H9 (cell line): ENCODE measurements around the gene ZNF678. TPM values are rescaled to one million over a fixed set of nuclear protein-coding genes. Genes with fewer than 3 reads are reported as not detected.
A peak's percentile ranks its signal among the peaks of the same experiment; 100 is the strongest.

ENCODE experiments used
- DNase-seq: peaks from one replicate; pipeline ENCODE4 v3.0.0-alpha.2; 2017
- H2AFZ ChIP-seq: one replicate; pipeline ENCODE4 v1.6.1; 2013; ENCODE audit warnings: mild to moderate bottlenecking, low read length, control low read depth, moderate library complexity
- H2AK5ac ChIP-seq: 2 replicates; pipeline ENCODE4 v1.6.1; 2013; ENCODE audit warnings: low read length, control low read depth, mixed read lengths; ENCODE audit not compliant: insufficient read length
- H2BK120ac ChIP-seq: one replicate; pipeline ENCODE4 v1.6.1; 2013; ENCODE audit warnings: low read depth, mild to moderate bottlenecking, low read length, control low read depth, inconsistent platforms; ENCODE audit not compliant: poor library complexity, severe bottlenecking
- H2BK12ac ChIP-seq: 2 replicates; pipeline ENCODE4 v1.6.1; 2013; ENCODE audit warnings: low read length, control low read depth, mixed read lengths, low read depth; ENCODE audit not compliant: insufficient read length
- H2BK15ac ChIP-seq: 2 replicates; pipeline ENCODE4 v1.6.1; 2013; ENCODE audit warnings: low read depth, low read length, control low read depth
- H2BK20ac ChIP-seq: one replicate; pipeline ENCODE4 v1.6.1; 2013; ENCODE audit warnings: low read depth, mild to moderate bottlenecking, low read length, control low read depth, inconsistent platforms; ENCODE audit not compliant: poor library complexity, severe bottlenecking
- H2BK5ac ChIP-seq: 2 replicates; pipeline ENCODE4 v1.6.1; 2013; ENCODE audit warnings: low read length, control low read depth, mixed read lengths; ENCODE audit not compliant: insufficient read length
- H3K14ac ChIP-seq: 2 replicates; pipeline ENCODE4 v1.6.1; 2013; ENCODE audit warnings: low read length, control low read depth; ENCODE audit not compliant: insufficient read depth
- H3K18ac ChIP-seq: 2 replicates; pipeline ENCODE4 v1.6.1; 2013; ENCODE audit warnings: low read depth, mild to moderate bottlenecking, mixed read lengths, low read length, control low read depth; ENCODE audit not compliant: insufficient read length
- H3K23ac ChIP-seq: 2 replicates; pipeline ENCODE4 v1.6.1; 2013; ENCODE audit warnings: low read length, control low read depth, mixed read lengths, low read depth; ENCODE audit not compliant: insufficient read length
- H3K23me2 ChIP-seq: 2 replicates; pipeline ENCODE4 v1.6.1; 2013; ENCODE audit warnings: low read depth, mild to moderate bottlenecking, mixed read lengths, low read length, control low read depth; ENCODE audit not compliant: insufficient read length, poor library complexity, severe bottlenecking
- H3K27ac ChIP-seq: 2 replicates; pipeline ENCODE4 v1.5.1; 2013; ENCODE audit warnings: low read length, control low read depth, mixed read lengths, low read depth; ENCODE audit not compliant: insufficient read length
- H3K27me3 ChIP-seq: 2 replicates; pipeline ENCODE4 v1.6.1; 2013; ENCODE audit warnings: low read length, control low read depth, inconsistent platforms; ENCODE audit not compliant: insufficient read depth
- H3K4ac ChIP-seq: 2 replicates; pipeline ENCODE4 v1.6.1; 2013; ENCODE audit warnings: low read depth, mild to moderate bottlenecking, control low read depth, inconsistent platforms, low read length, moderate library complexity
- H3K4me1 ChIP-seq: 2 replicates; pipeline ENCODE4 v1.6.1; 2013; ENCODE audit warnings: low read length, control low read depth, inconsistent platforms; ENCODE audit not compliant: insufficient read depth
- H3K4me2 ChIP-seq: 2 replicates; pipeline ENCODE4 v1.6.1; 2013; ENCODE audit warnings: low read length, control low read depth, mixed read lengths; ENCODE audit not compliant: insufficient read length, insufficient read depth
- H3K56ac ChIP-seq: 2 replicates; pipeline ENCODE4 v1.6.1; 2013; ENCODE audit warnings: low read depth, mild to moderate bottlenecking, mixed read lengths, low read length, control low read depth; ENCODE audit not compliant: insufficient read length
- H3K79me1 ChIP-seq: 2 replicates; pipeline ENCODE4 v1.6.1; 2013; ENCODE audit warnings: low read depth, mild to moderate bottlenecking, moderate library complexity, low read length, control low read depth, inconsistent platforms; ENCODE audit not compliant: insufficient read depth, poor library complexity, severe bottlenecking
- H3K79me2 ChIP-seq: 2 replicates; pipeline ENCODE4 v1.6.1; 2013; ENCODE audit warnings: low read length, control low read depth, inconsistent platforms; ENCODE audit not compliant: insufficient read depth
- H3K9ac ChIP-seq: 2 replicates; pipeline ENCODE4 v1.6.1; 2013; ENCODE audit warnings: low read length, control low read depth, mixed read lengths; ENCODE audit not compliant: insufficient read length; ENCODE audit errors: extremely low read depth
- H3K9me3 ChIP-seq: one replicate; pipeline ENCODE4 v1.6.1; 2013; ENCODE audit warnings: low read depth, low read length, inconsistent platforms; ENCODE audit not compliant: control insufficient read depth
- H3T11ph ChIP-seq: one replicate; pipeline ENCODE4 v1.6.1; 2013; ENCODE audit warnings: mild to moderate bottlenecking, low read length, control low read depth, inconsistent platforms
- H4K20me1 ChIP-seq: one replicate; pipeline ENCODE4 v1.6.1; 2013; ENCODE audit not compliant: control insufficient read depth, insufficient read length, insufficient read depth
- H4K5ac ChIP-seq: 2 replicates; pipeline ENCODE4 v1.6.1; 2013; ENCODE audit warnings: low read depth, mild to moderate bottlenecking, mixed read lengths, low read length, control low read depth; ENCODE audit not compliant: insufficient read length
- H4K8ac ChIP-seq: replicated peaks from 2 replicates; pipeline ENCODE4 v1.6.1; 2013; ENCODE audit warnings: low read length, control low read depth, mixed read lengths, low read depth; ENCODE audit not compliant: insufficient read length
- H4K91ac ChIP-seq: 2 replicates; pipeline ENCODE4 v1.6.1; 2013; ENCODE audit warnings: low read depth, mild to moderate bottlenecking, moderate library complexity, mixed read lengths, low read length, control low read depth; ENCODE audit not compliant: insufficient read length
- H3K27ac Mint-ChIP-seq, 3 experiments: 2 replicates in 2 of 3; 3 replicates in 1 of 3; pipeline ENCODE4 v1.8.0; 2020 to 2021; ENCODE audit warnings: mixed read lengths in 3 of 3, mild to moderate bottlenecking in 1 of 3, moderate library complexity in 1 of 3
- H3K27me3 Mint-ChIP-seq: 2 replicates; pipeline ENCODE4 v1.8.0; 2021; ENCODE audit warnings: low read depth, mild to moderate bottlenecking, moderate library complexity, mixed read lengths
- H3K36me3 Mint-ChIP-seq, 3 experiments: 2 replicates in 2 of 3; 3 replicates in 1 of 3; pipeline ENCODE4 v1.8.0; 2020 to 2021; ENCODE audit warnings: low read depth in 3 of 3, mixed read lengths in 3 of 3; ENCODE audit not compliant: insufficient read depth in 1 of 3
- H3K4me1 Mint-ChIP-seq, 2 experiments: 2 replicates each; pipeline ENCODE4 v1.8.0; 2020; ENCODE audit warnings: mixed read lengths in 2 of 2
- H3K4me3 Mint-ChIP-seq, 2 experiments: 2 replicates in 1 of 2; 3 replicates in 1 of 2; pipeline ENCODE4 v1.8.0; 2020 to 2021; ENCODE audit warnings: mild to moderate bottlenecking in 2 of 2, mixed read lengths in 2 of 2, moderate library complexity in 1 of 2
- H3K9me3 Mint-ChIP-seq, 2 experiments: 2 replicates in 1 of 2; 3 replicates in 1 of 2; pipeline ENCODE4 v1.8.0; 2020; ENCODE audit warnings: mild to moderate bottlenecking in 2 of 2, mixed read lengths in 2 of 2, moderate library complexity in 1 of 2
- WGBS: extraction: QIAGEN DNeasy Blood & Tissue Kit; methylation state at CpG from one replicate; pipeline ENCODE4 v1.1.7; 2013; ENCODE audit warnings: missing lambda C conversion rate, low lambda C conversion rate, mixed read lengths; ENCODE audit not compliant: insufficient read length; ENCODE audit errors: extremely low coverage; 5-methylcytosine and 5-hydroxymethylcytosine counted together
- total RNA-seq: library from RNA; stranded (reverse); gene quantifications from 2 replicates; pipeline ENCODE4 v1.2.1, GENCODE V29; 2021
- TF ChIP-seq, protein P1 (sequence below): fragments of 200-600 bp; sonication (generic); conservative IDR thresholded peaks from 3 replicates; pipeline ENCODE4 v1.8.0; 2021; ENCODE audit warnings: antibody characterized with exemption, mild to moderate bottlenecking

Gene ZNF678
- total RNA-seq, 1 experiment from 2014 or later: 25.3 TPM

GRCh38 chr1:227723474-227723873, 160.1 kb downstream of the ZNF678 start:
- no peak for DNase-seq
- Histone ChIP-seq H3K56ac (no peak overlapping the region), H3K14ac (no peak overlapping the region), H3K23me2 (peaks cover under 1% of the 10 kb centered on the region), H3K27me3 (no peaks in the 10 kb centered on the region), H2BK12ac (no peak overlapping the region), H3K9ac (no peak overlapping the region), H2AK5ac (no peak overlapping the region), H2BK15ac (no peak overlapping the region), H3K23ac (no peak overlapping the region), H2BK20ac (no peak overlapping the region), H3K4me2 (no peak overlapping the region), H4K5ac (no peak overlapping the region), H2AFZ (no peak overlapping the region), H3K4me1 (no peaks in the 10 kb centered on the region), H3K27ac (no peak overlapping the region), H3K18ac (no peak overlapping the region), H4K91ac (no peak overlapping the region), H2BK120ac (peak overlapping the region; percentile 72), H4K20me1 (no peaks in the 10 kb centered on the region), H3K79me2 (no peaks in the 10 kb centered on the region), H4K8ac (no peak overlapping the region), H3K79me1 (no peaks in the 10 kb centered on the region), H3K9me3 (peaks cover 46% of the 10 kb centered on the region), H3T11ph (no peak overlapping the region), H3K4ac (no peak overlapping the region), H2BK5ac (no peak overlapping the region)
- Mint-ChIP-seq H3K4me1 (peaks cover 7 to 19% of the 10 kb centered on the region in 2 experiments), H3K27ac (no peak overlapping the region; a peak in 1 of 7 replicates), H3K36me3 (peaks cover 14 to 51% (median 42%) of the 10 kb centered on the region in 3 experiments), H3K4me3 (no peak overlapping the region), H3K9me3 (peaks cover 57% of the 10 kb centered on the region in 2 experiments), H3K27me3 (peaks cover 25% of the 10 kb centered on the region)
- no CpG with 5 or more reads among the region's 1 CpG for WGBS
- TF ChIP-seq, protein P1, sequence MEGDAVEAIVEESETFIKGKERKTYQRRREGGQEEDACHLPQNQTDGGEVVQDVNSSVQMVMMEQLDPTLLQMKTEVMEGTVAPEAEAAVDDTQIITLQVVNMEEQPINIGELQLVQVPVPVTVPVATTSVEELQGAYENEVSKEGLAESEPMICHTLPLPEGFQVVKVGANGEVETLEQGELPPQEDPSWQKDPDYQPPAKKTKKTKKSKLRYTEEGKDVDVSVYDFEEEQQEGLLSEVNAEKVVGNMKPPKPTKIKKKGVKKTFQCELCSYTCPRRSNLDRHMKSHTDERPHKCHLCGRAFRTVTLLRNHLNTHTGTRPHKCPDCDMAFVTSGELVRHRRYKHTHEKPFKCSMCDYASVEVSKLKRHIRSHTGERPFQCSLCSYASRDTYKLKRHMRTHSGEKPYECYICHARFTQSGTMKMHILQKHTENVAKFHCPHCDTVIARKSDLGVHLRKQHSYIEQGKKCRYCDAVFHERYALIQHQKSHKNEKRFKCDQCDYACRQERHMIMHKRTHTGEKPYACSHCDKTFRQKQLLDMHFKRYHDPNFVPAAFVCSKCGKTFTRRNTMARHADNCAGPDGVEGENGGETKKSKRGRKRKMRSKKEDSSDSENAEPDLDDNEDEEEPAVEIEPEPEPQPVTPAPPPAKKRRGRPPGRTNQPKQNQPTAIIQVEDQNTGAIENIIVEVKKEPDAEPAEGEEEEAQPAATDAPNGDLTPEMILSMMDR: no peak
